Prostate gland (tissue), 2 donors: ENCODE measurements around the gene ERCC6L2. TPM values are rescaled to one million over a fixed set of nuclear protein-coding genes. Genes with fewer than 3 reads are reported as not detected.

Source experiments
- DNase-seq: peaks from one replicate; pipeline ENCODE4 v3.0.0-alpha.2; 2019; ENCODE audit warnings: low spot score
- H3K27ac ChIP-seq, 2 donors: fragments of 200-600 bp; sonication (generic); 2 replicates each; pipeline ENCODE4 v1.5.1; 2017 to 2019
- H3K27me3 ChIP-seq: fragments of 200-600 bp; sonication (generic); replicated peaks from 2 replicates; pipeline ENCODE4 v1.5.1; 2019; ENCODE audit not compliant: insufficient read depth
- H3K36me3 ChIP-seq, 2 donors: fragments of 200-600 bp; sonication (generic); 1 replicate in 1 of 2; 2 replicates in 1 of 2; pipeline versions ENCODE4 v1.5.1 to v1.8.1; 2017 to 2019
- H3K4me1 ChIP-seq: fragments of 200-600 bp; sonication (generic); replicated peaks from 2 replicates; pipeline ENCODE4 v1.5.1; 2019
- H3K4me3 ChIP-seq, 2 donors: fragments of 200-600 bp; sonication (generic); 2 replicates each; pipeline ENCODE4 v1.5.1; 2017 to 2019
- H3K9me3 ChIP-seq: fragments of 200-600 bp; sonication (generic); 2 replicates; pipeline ENCODE4 v1.5.1; 2017
- CTCF ChIP-seq, 4 experiments: fragments of 200-600 bp in 2 of 4; fragments of 450-650 bp in 2 of 4; sonication (generic) in 2 of 4; IDR thresholded peaks; 1 replicate in 3 of 4; 2 replicates in 1 of 4; pipeline ENCODE4 v1.5.1; 2016 to 2019; ENCODE audit warnings: antibody characterized with exemption in 4 of 4, mild to moderate bottlenecking in 2 of 4, moderate library complexity in 2 of 4
- POLR2A ChIP-seq: fragments of 450-650 bp; IDR thresholded peaks from one replicate; pipeline ENCODE4 v1.6.1; 2016; ENCODE audit warnings: antibody characterized with exemption, mild to moderate bottlenecking
- POLR2AphosphoS5 ChIP-seq: sonication (generic); formaldehyde crosslinking; IDR thresholded peaks from one replicate; pipeline ENCODE4 v1.6.1; 2017; ENCODE audit warnings: antibody characterized with exemption
- WGBS: methylation state at CpG from one replicate; pipeline ENCODE4 v1.1.5; 2018; 5-methylcytosine and 5-hydroxymethylcytosine counted together
- intact Hi-C: fragments of 100-400 bp; cut with DNase I; formaldehyde crosslinking; loops from one replicate; pipeline ENCODE4 v1.14.2; 2022
- total RNA-seq, 2 donors: library from RNA; depleted of rRNA; stranded (reverse); fragments of >200 nt; gene quantifications; one replicate each; pipeline ENCODE4 v1.1.0, GENCODE V29; 2016

Gene ERCC6L2
- total RNA-seq, 2 donors from 2014 or later: 57.7 to 73.4 TPM

DNA sequence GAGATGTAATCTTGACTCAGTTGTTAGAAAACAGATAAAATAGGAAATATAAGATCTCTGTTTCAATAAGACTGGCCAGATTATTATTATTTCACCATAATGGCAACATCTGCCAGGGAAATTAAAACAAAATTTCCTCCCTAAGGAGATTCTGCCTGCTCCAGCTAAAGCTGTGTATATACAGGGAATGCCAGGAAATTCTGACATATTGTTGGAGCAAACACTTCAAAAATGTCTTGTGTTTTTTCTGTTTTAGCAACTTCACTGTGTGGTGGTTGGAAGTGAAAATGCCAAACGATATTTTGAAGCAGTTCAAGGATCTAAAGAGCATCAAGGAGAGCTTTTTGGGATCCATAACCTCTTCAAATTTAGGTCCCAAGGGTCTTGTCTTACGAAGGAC, 90.8 kb downstream of the ERCC6L2 start:
- no peak overlapping the region for H3K4me3 ChIP-seq
- whole genome bisulfite sequencing: 54% methylated on average over 2 of the region's 2 CpGs
- no peak for DNase-seq
- TF ChIP-seq POLR2A (no peak), POLR2AphosphoS5 (no peak), CTCF (IDR thresholded peaks at IDR 0.05) (no peak)
- no peaks in the 10 kb centered on the region for H3K36me3 ChIP-seq
- no peak overlapping the region for H3K27ac ChIP-seq
- H3K27me3 ChIP-seq: no peaks in the 10 kb centered on the region
- no peaks in the 10 kb centered on the region for H3K4me1 ChIP-seq
- intact Hi-C loops: no loop called here
- no peaks in the 10 kb centered on the region for H3K9me3 ChIP-seq

DNA sequence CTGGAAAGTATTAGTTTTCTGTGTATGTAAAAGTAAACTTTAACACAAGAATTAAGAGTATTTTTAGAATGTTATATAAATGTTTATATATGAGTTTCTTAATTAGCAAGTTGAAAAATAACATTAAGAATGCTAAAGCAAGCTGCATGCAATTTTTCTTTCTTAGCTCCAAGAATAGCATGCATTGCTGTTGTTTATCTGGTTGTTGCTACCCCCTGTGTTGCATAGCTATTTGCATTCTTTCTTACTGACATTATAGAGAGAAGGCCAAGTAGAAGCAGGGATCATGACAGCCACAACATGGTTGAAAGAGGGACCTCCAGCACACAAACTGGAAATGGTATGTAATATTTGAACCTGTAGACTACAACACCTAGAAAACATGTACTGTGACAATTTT, 94.8 kb downstream of the ERCC6L2 start:
- H3K27me3 ChIP-seq: no peaks in the 10 kb centered on the region
- no peaks in the 10 kb centered on the region for H3K9me3 ChIP-seq
- DNase-seq: no peak
- H3K36me3 ChIP-seq: no peaks in the 10 kb centered on the region
- no peak overlapping the region for H3K27ac ChIP-seq
- intact Hi-C loops: no loop called here
- TF ChIP-seq POLR2AphosphoS5: no peak
- no peak for TF ChIP-seq POLR2A
- no peak for TF ChIP-seq CTCF (IDR thresholded peaks at IDR 0.05)
- H3K4me3 ChIP-seq: no peak overlapping the region
- no peaks in the 10 kb centered on the region for H3K4me1 ChIP-seq

GRCh38 chr9:95971815-95972214, 96.3 kb downstream of the ERCC6L2 start:
- no peaks in the 10 kb centered on the region for H3K4me1 ChIP-seq
- no peak overlapping the region for H3K4me3 ChIP-seq
- 81% methylated on average over 2 of the region's 2 CpGs for WGBS
- H3K27ac ChIP-seq: no peak overlapping the region
- no peaks in the 10 kb centered on the region for H3K9me3 ChIP-seq
- no peaks in the 10 kb centered on the region for H3K36me3 ChIP-seq
- no peak for DNase-seq
- TF ChIP-seq CTCF (IDR thresholded peaks at IDR 0.05) (no peak), POLR2AphosphoS5 (no peak), POLR2A (no peak)
- H3K27me3 ChIP-seq: no peaks in the 10 kb centered on the region
- intact Hi-C loops: no loop called here

DNA sequence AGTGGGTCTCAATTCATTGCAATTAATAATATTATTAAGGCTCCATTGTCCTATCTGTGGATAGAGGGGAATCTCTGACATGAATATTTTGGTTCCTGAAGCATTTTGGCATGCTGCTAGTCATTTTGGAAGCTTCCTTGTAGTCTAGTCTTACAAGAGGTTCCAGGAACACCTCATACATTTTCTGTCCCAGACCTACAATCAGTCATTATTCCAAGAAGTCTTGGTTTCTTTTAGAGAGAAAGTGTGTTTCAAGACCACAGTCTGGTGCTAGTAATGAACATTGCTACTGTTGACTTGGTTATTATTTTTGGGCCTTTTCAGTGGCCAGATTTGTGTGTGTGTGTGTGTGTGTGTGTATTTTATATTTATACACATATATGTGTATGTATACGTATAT, 98.9 kb downstream of the ERCC6L2 start:
- Histone ChIP-seq H3K36me3 (no peaks in the 10 kb centered on the region), H3K4me3 (no peak overlapping the region), H3K27ac (no peak overlapping the region), H3K9me3 (no peaks in the 10 kb centered on the region), H3K27me3 (no peaks in the 10 kb centered on the region), H3K4me1 (no peaks in the 10 kb centered on the region)
- TF ChIP-seq POLR2AphosphoS5 (no peak), CTCF (IDR thresholded peaks at IDR 0.05) (no peak), POLR2A (no peak)
- no peak for DNase-seq
- intact Hi-C loops: no loop called here
- 100% methylated on average over 1 of the region's 1 CpG for WGBS

- H3K9me3 ChIP-seq: no peaks in the 10 kb centered on the region
- H3K27me3 ChIP-seq: no peaks in the 10 kb centered on the region
- no peak overlapping the region for H3K27ac ChIP-seq
- no peak overlapping the region for H3K4me3 ChIP-seq
- no peaks in the 10 kb centered on the region for H3K4me1 ChIP-seq
- DNase-seq: no peak
- intact Hi-C loops: no loop called here
- no peaks in the 10 kb centered on the region for H3K36me3 ChIP-seq
- 12% methylated on average over 1 of the region's 1 CpG for WGBS
- TF ChIP-seq POLR2AphosphoS5 (no peak), CTCF (IDR thresholded peaks at IDR 0.05) (no peak), POLR2A (no peak)
Measured at GRCh38 chr9:95977371-95977770, 101.9 kb downstream of the ERCC6L2 start.
